Fibroblast of the conjunctiva (primary cell): Measurements from ENCODE around the gene RTN4R.
"Not testable (repeated sequence)": the region's sequence is repeated elsewhere in the genome, so short reads cannot be mapped to it uniquely, and the experiment has no call there.

ENCODE experiments used
- DNase-seq: peaks from one replicate; pipeline ENCODE4 v3.0.0-alpha.2; 2010; ENCODE audit warnings: low read depth

The RTN4R gene

GRCh38 chr22:20271114-20271994, 3.2 kb upstream of the RTN4R start:
- DNase-seq: no peak

- not testable (repeated sequence) for DNase-seq
Observed at GRCh38 chr22:20270190-20271113, 2.3 kb upstream of the RTN4R start.

- DNase-seq: not testable (repeated sequence)
Observed at GRCh38 chr22:20269673-20270072, 1.6 kb upstream of the RTN4R start.

GRCh38 chr22:20269201-20269600, 1.1 kb upstream of the RTN4R start:
- DNase-seq: not testable (repeated sequence)

- no peak for DNase-seq
Observed at GRCh38 chr22:20267441-20268278, 458 bp downstream of the RTN4R start.

- not testable (repeated sequence) for DNase-seq
Observed at GRCh38 chr22:20266667-20267440, 1.3 kb downstream of the RTN4R start.

GRCh38 chr22:20265772-20266666, 2.1 kb downstream of the RTN4R start:
- DNase-seq: not testable (repeated sequence)

- no peak for DNase-seq
Observed at GRCh38 chr22:20264614-20265452, 3.3 kb downstream of the RTN4R start.

- not testable (repeated sequence) for DNase-seq
Observed at GRCh38 chr22:20263404-20264281, 4.5 kb downstream of the RTN4R start.

GRCh38 chr22:20262582-20263147, 5.5 kb downstream of the RTN4R start:
- DNase-seq: no peak

- DNase-seq: no peak
Observed at GRCh38 chr22:20261848-20262581, 6.1 kb downstream of the RTN4R start.

GRCh38 chr22:20260071-20260765, 7.9 kb downstream of the RTN4R start:
- DNase-seq: no peak

GRCh38 chr22:20259327-20259688, 8.8 kb downstream of the RTN4R start:
- DNase-seq: no peak

- DNase-seq: no peak
Observed at GRCh38 chr22:20258584-20259326, 9.4 kb downstream of the RTN4R start.

GRCh38 chr22:20258021-20258299, 10.2 kb downstream of the RTN4R start:
- DNase-seq: no peak
